HCT116 (cell line): ENCODE data around the gene SMIM35. TPM values are rescaled to one million over a fixed set of nuclear protein-coding genes. Genes with fewer than 3 reads are reported as not detected.

Experiments
- ATAC-seq: fragments of 200-7000 bp; cut with Tn5 transposase; 2 replicates; pipeline ENCODE4 v1.9.1; 2020; ENCODE audit warnings: mild to moderate bottlenecking, moderate library complexity
- BruUV-seq: library from RNA; stranded (reverse); fragments of 400-500 nt; replicated peaks from 2 replicates; lab custom pipeline; 2021; lab: Mats Ljungman, UMichigan
- CTCF ChIA-PET: fragments of 300-600 bp; sonication (Branson Sonifier 250); formaldehyde crosslinking; loops from one replicate; lab custom pipeline; 2021; ENCODE audit warnings: antibody characterized with exemption; lab: Charles Lee
- POLR2A ChIA-PET: fragments of 300-600, 350-600 bp; sonication (Branson Sonifier 250); formaldehyde crosslinking; loops from one replicate; lab custom pipeline; 2021; ENCODE audit warnings: antibody characterized with exemption; lab: Charles Lee
- RAD21 ChIA-PET, 2 experiments: fragments of 300-600 bp; sonication (Branson Sonifier 250); formaldehyde crosslinking; loops; one replicate each; lab custom pipeline; 2023; ENCODE audit warnings: low total read pairs in 2 of 2; ENCODE audit not compliant: uncharacterized antibody in 2 of 2, unreplicated experiment in 2 of 2, low non-redundant PET in 1 of 2; lab: Charles Lee
- DNase-seq: peaks from one replicate; pipeline ENCODE4 v3.0.0-alpha.2; 2010; ENCODE audit warnings: low read depth, low spot score
- H2AFZ ChIP-seq: fragments of 200-600 bp; shearing (Covaris generic), sonication (generic); 2 replicates; pipeline ENCODE4 v1.6.1; 2017; ENCODE audit warnings: low read depth, mixed run types, mixed read lengths, antibody characterized with exemption, low read length; ENCODE audit not compliant: poor library complexity, severe bottlenecking
- H3K27ac ChIP-seq: 2 replicates; pipeline ENCODE4 v1.5.1; 2012; ENCODE audit warnings: low read depth, low read length
- H3K27me3 ChIP-seq: fragments of 200-600 bp; sonication (generic); 2 replicates; pipeline ENCODE4 v1.6.1; 2016; ENCODE audit warnings: mixed run types, low read length, mixed read lengths; ENCODE audit not compliant: insufficient read depth
- H3K36me3 ChIP-seq, 2 experiments: fragments of 200-500 bp in 1 of 2; fragments of 200-600 bp in 1 of 2; sonication (Bioruptor generic) in 1 of 2; sonication (generic) in 1 of 2; 2 replicates each; pipeline versions ENCODE4 v1.5.1 to v1.6.1; 2014 to 2016; ENCODE audit warnings: low read length in 2 of 2, inconsistent platforms in 1 of 2, mixed read lengths in 1 of 2, mixed run types in 1 of 2; ENCODE audit not compliant: insufficient read depth in 2 of 2, control insufficient read depth in 1 of 2
- H3K4me1 ChIP-seq, 2 experiments: fragments of 200-600 bp in 1 of 2; sonication (generic) in 1 of 2; 2 replicates each; pipeline versions ENCODE4 v1.5.1 to v1.6.1; 2012 to 2017; ENCODE audit warnings: low read length in 2 of 2, inconsistent platforms in 1 of 2, mild to moderate bottlenecking in 1 of 2, mixed read lengths in 1 of 2, mixed run types in 1 of 2, moderate library complexity in 1 of 2; ENCODE audit not compliant: insufficient read depth in 2 of 2, control insufficient read depth in 1 of 2
- H3K4me2 ChIP-seq: fragments of 200-600 bp; sonication (generic); 2 replicates; pipeline ENCODE4 v1.6.1; 2017; ENCODE audit warnings: mixed run types, low read length, mixed read lengths
- H3K4me3 ChIP-seq, 2 experiments: fragments of 200-600 bp in 1 of 2; sonication (generic) in 1 of 2; replicated peaks in 1 of 2; 2 replicates each; pipeline ENCODE4 v1.5.1; 2011 to 2016; ENCODE audit warnings: low read length in 2 of 2, control low read depth in 1 of 2, low read depth in 1 of 2, mild to moderate bottlenecking in 1 of 2, mixed read lengths in 1 of 2, mixed run types in 1 of 2
- H3K79me2 ChIP-seq: fragments of 200-600 bp; sonication (generic); 2 replicates; pipeline ENCODE4 v1.6.1; 2017; ENCODE audit warnings: mild to moderate bottlenecking, mixed run types, low read length, moderate library complexity, mixed read lengths; ENCODE audit not compliant: insufficient read depth
- H3K9ac ChIP-seq: fragments of 200-600 bp; sonication (generic); 2 replicates; pipeline ENCODE4 v1.6.1; 2016; ENCODE audit warnings: low read length, mixed read lengths
- H3K9me2 ChIP-seq: fragments of 200-600 bp; sonication (generic), shearing (Covaris generic); 2 replicates; pipeline ENCODE4 v1.6.1; 2017; ENCODE audit warnings: mixed run types, mild to moderate bottlenecking, moderate library complexity; ENCODE audit not compliant: insufficient read depth
- H3K9me3 ChIP-seq, 2 experiments: fragments of 200-500 bp in 1 of 2; fragments of 200-600 bp in 1 of 2; sonication (Bioruptor generic) in 1 of 2; sonication (generic) in 1 of 2; 2 replicates each; pipeline ENCODE4 v1.6.1; 2014 to 2017; ENCODE audit warnings: low read length in 2 of 2, mixed read lengths in 2 of 2, inconsistent platforms in 1 of 2, low read depth in 1 of 2, mild to moderate bottlenecking in 1 of 2, mixed run types in 1 of 2, moderate library complexity in 1 of 2; ENCODE audit not compliant: control insufficient read depth in 1 of 2, insufficient read depth in 1 of 2
- H4K20me1 ChIP-seq: fragments of 200-600 bp; sonication (generic), shearing (Covaris generic); 2 replicates; pipeline ENCODE4 v1.6.1; 2017; ENCODE audit warnings: mixed run types, mild to moderate bottlenecking, moderate library complexity; ENCODE audit not compliant: insufficient read depth
- CBX3 ChIP-seq: IDR thresholded peaks from 2 replicates; pipeline ENCODE4 v1.6.1; 2012; ENCODE audit warnings: low read depth
- CTCF ChIP-seq, 3 experiments: fragments of 200-600 bp in 1 of 3; sonication (generic) in 1 of 3; IDR thresholded peaks in 2 of 3; conservative IDR thresholded peaks in 1 of 3; 2 replicates each; pipeline ENCODE4 v1.5.1; 2012 to 2017; ENCODE audit warnings: low read depth in 2 of 3, low read length in 2 of 3, antibody characterized with exemption in 1 of 3, borderline replicate concordance in 1 of 3, control low read depth in 1 of 3, mild to moderate bottlenecking in 1 of 3, mixed read lengths in 1 of 3, mixed run types in 1 of 3, moderate library complexity in 1 of 3; ENCODE audit not compliant: insufficient read depth in 1 of 3
- EZH2 ChIP-seq: fragments of 200-600 bp; sonication (generic); IDR thresholded peaks from 2 replicates; pipeline ENCODE4 v1.6.1; 2017; ENCODE audit warnings: antibody characterized with exemption, mixed run types
- MAX ChIP-seq: IDR thresholded peaks from 2 replicates; pipeline ENCODE4 v1.6.1; 2012
- RAD21 ChIP-seq: IDR thresholded peaks from 2 replicates; pipeline ENCODE4 v1.6.1; 2012; ENCODE audit warnings: low read depth, mild to moderate bottlenecking
- SP1 ChIP-seq: IDR thresholded peaks from 2 replicates; pipeline ENCODE4 v1.6.1; 2012; ENCODE audit warnings: low read depth
- intact Hi-C: fragments of 100-400 bp; cut with micrococcal nuclease; formaldehyde crosslinking; loops from 2 replicates; pipeline ENCODE4 v1.10.0; 2022
- total RNA-seq: library from RNA; stranded (reverse); gene quantifications from one replicate; pipeline ENCODE4 v1.2.1, GENCODE V29; 2021; ENCODE audit not compliant: unreplicated experiment

Gene SMIM35
- total RNA-seq, 1 experiment from 2014 or later = not detected

GRCh38 chr11:117985953-117986887 lies 100.5 kb downstream of the SMIM35 start, which contains the start of gene IL10RA (continued):
- TF ChIP-seq CTCF (IDR thresholded peaks at IDR 0.05 in 2 of 3, conservative IDR thresholded peaks at IDR 0.05 in 1 of 3; ENCODE audit: borderline replicate concordance in 1 of 3, insufficient read depth in 1 of 3, low read depth in 2 of 3, low read length in 2 of 3) = no peak

GRCh38 chr11:117984476-117984875 lies 102.3 kb downstream of the SMIM35 start:
- ChIA-PET POLR2A (no interaction called here), RAD21 (no interaction called here), CTCF (no interaction called here)
- Histone ChIP-seq H3K4me2 (no peak overlapping the region), H3K4me3 (no peak overlapping the region), H3K79me2 (no peaks in the 10 kb centered on the region), H3K9me3 (no peaks in the 10 kb centered on the region), H2AFZ (no peak overlapping the region), H3K9ac (no peak overlapping the region), H4K20me1 (no peaks in the 10 kb centered on the region), H3K36me3 (no peaks in the 10 kb centered on the region), H3K4me1 (peaks cover 6 to 16% of the 10 kb centered on the region in 2 experiments), H3K27ac (no peak overlapping the region), H3K27me3 (0 out of 2 replicates have a peak, but pooled peaks cover 4% of the 10 kb centered on the region), H3K9me2 (no peaks in the 10 kb centered on the region)
- TF ChIP-seq SP1 = no peak
- TF ChIP-seq RAD21 = no peak
- no peak for TF ChIP-seq EZH2
- TF ChIP-seq CBX3 = no peak
- TF ChIP-seq MAX = no peak
- ATAC-seq (no peak), DNase-seq (no peak)
- BruUV-seq = no TSS peak
- intact Hi-C loops = no loop called here
